PC-9 (cell line): ENCODE data around the gene TSG101. TPM values are rescaled to one million over a fixed set of nuclear protein-coding genes. Genes with fewer than 3 reads are reported as not detected.

Experiments
- BruUV-seq: library from RNA; stranded (reverse); fragments of 400-500 nt; replicated peaks from 2 replicates; lab custom pipeline; 2021; lab: Mats Ljungman, UMichigan
- CTCF ChIA-PET: fragments of 300-600 bp; sonication (Branson Sonifier 250); formaldehyde crosslinking; loops from one replicate; lab custom pipeline; 2022; ENCODE audit warnings: antibody characterized with exemption; lab: Charles Lee
- POLR2A ChIA-PET: fragments of 300-600 bp; sonication (Branson Sonifier 250); formaldehyde crosslinking; loops from one replicate; lab custom pipeline; 2022; ENCODE audit warnings: antibody characterized with exemption; ENCODE audit not compliant: unreplicated experiment; lab: Charles Lee
- DNase-seq, 2 experiments: peaks; one replicate each; pipeline versions ENCODE4 v3.0.0 to v3.0.0-alpha.2; 2015 to 2022; ENCODE audit warnings: mixed read lengths in 1 of 2
- H2AFZ ChIP-seq: fragments of 200-600 bp; sonication (generic); 2 replicates; pipeline ENCODE4 v1.8.1; 2017; ENCODE audit warnings: antibody characterized with exemption
- H3F3A ChIP-seq: fragments of 200-600 bp; sonication (generic); 2 replicates; pipeline ENCODE4 v1.8.1; 2017; ENCODE audit warnings: antibody characterized with exemption, mild to moderate bottlenecking, low read depth; ENCODE audit not compliant: insufficient read depth
- H3K27ac ChIP-seq: fragments of 200-600 bp; sonication (generic); 2 replicates; pipeline ENCODE4 v1.6.1; 2016; ENCODE audit warnings: mixed run types
- H3K27me3 ChIP-seq: fragments of 200-600 bp; sonication (generic); 2 replicates; pipeline ENCODE4 v1.6.1; 2016; ENCODE audit warnings: low read depth, mixed run types; ENCODE audit not compliant: insufficient read depth
- H3K36me3 ChIP-seq: fragments of 200-600 bp; sonication (generic); 2 replicates; pipeline ENCODE4 v1.6.1; 2016; ENCODE audit warnings: low read depth, mixed run types
- H3K4me1 ChIP-seq: fragments of 200-600 bp; sonication (generic); replicated peaks from 2 replicates; pipeline ENCODE4 v1.6.1; 2016; ENCODE audit warnings: mixed run types; ENCODE audit not compliant: insufficient read depth
- H3K4me2 ChIP-seq: fragments of 200-600 bp; sonication (generic); 2 replicates; pipeline ENCODE4 v1.6.1; 2017; ENCODE audit warnings: mixed run types
- H3K4me3 ChIP-seq: fragments of 200-600 bp; sonication (generic); 2 replicates; pipeline ENCODE4 v1.6.1; 2016; ENCODE audit warnings: mixed run types
- H3K79me2 ChIP-seq: fragments of 200-600 bp; sonication (generic); 2 replicates; pipeline ENCODE4 v1.6.1; 2017; ENCODE audit warnings: low read depth, mixed run types
- H3K9me2 ChIP-seq: fragments of 200-600 bp; sonication (generic); 2 replicates; pipeline ENCODE4 v1.8.1; 2017; ENCODE audit warnings: mild to moderate bottlenecking; ENCODE audit not compliant: insufficient read depth
- H3K9me3 ChIP-seq: fragments of 200-600 bp; sonication (generic); 2 replicates; pipeline ENCODE4 v1.8.1; 2016; ENCODE audit warnings: low read depth; ENCODE audit not compliant: insufficient read depth
- H4K20me1 ChIP-seq: fragments of 200-600 bp; sonication (generic); 2 replicates; pipeline ENCODE4 v1.8.1; 2017; ENCODE audit not compliant: insufficient read depth
- CTCF ChIP-seq: fragments of 200-600 bp; sonication (generic); conservative IDR thresholded peaks from 2 replicates; pipeline ENCODE4 v1.6.1; 2017; ENCODE audit warnings: mixed run types, antibody characterized with exemption, mild to moderate bottlenecking, moderate library complexity
- EZH2 ChIP-seq: fragments of 200-600 bp; sonication (generic); IDR thresholded peaks from 2 replicates; pipeline ENCODE4 v1.8.0; 2017; ENCODE audit warnings: antibody characterized with exemption, low read depth
- intact Hi-C: fragments of 100-400 bp; cut with micrococcal nuclease; formaldehyde crosslinking; loops from one replicate; pipeline ENCODE4 v1.10.0; 2022; ENCODE audit not compliant: unreplicated experiment
- total RNA-seq: library from RNA; stranded (reverse); gene quantifications from 2 replicates; pipeline ENCODE4 v1.2.3, GENCODE V29; 2021

The TSG101 gene
- total RNA-seq, 1 experiment from 2014 or later = 97.1 TPM

GRCh38 chr11:18495703-18496102 lies 31.0 kb downstream of the TSG101 start:
- TF ChIP-seq CTCF (no peak), EZH2 (no peak)
- intact Hi-C loops = no loop called here
- no peaks in the 10 kb centered on the region for H4K20me1 ChIP-seq
- no peak overlapping the region for H3K4me2 ChIP-seq
- ChIA-PET CTCF (no interaction called here), POLR2A (no interaction called here)
- H3K4me3 ChIP-seq = no peak overlapping the region
- H3K4me1 ChIP-seq = peaks cover 38% of the 10 kb centered on the region
- no peak overlapping the region for H3K27ac ChIP-seq
- peaks cover 37% of the 10 kb centered on the region for H3K36me3 ChIP-seq
- peaks cover 24% of the 10 kb centered on the region for H3F3A ChIP-seq
- H3K9me2 ChIP-seq = no peaks in the 10 kb centered on the region
- H3K79me2 ChIP-seq = no peaks in the 10 kb centered on the region
- no peaks in the 10 kb centered on the region for H3K9me3 ChIP-seq
- no TSS peak for BruUV-seq
- no peak for DNase-seq
- H3K27me3 ChIP-seq = no peaks in the 10 kb centered on the region
- no peak overlapping the region for H2AFZ ChIP-seq

GRCh38 chr11:18495271-18495670 lies 31.5 kb downstream of the TSG101 start:
- no peak for DNase-seq
- H3K9me3 ChIP-seq = no peaks in the 10 kb centered on the region
- H3K4me3 ChIP-seq = no peak overlapping the region
- H2AFZ ChIP-seq = no peak overlapping the region
- ChIA-PET CTCF (no interaction called here), POLR2A (no interaction called here)
- no TSS peak for BruUV-seq
- intact Hi-C loops = no loop called here
- H3K36me3 ChIP-seq = peaks cover 34% of the 10 kb centered on the region
- H3K79me2 ChIP-seq = no peaks in the 10 kb centered on the region
- H3K4me2 ChIP-seq = no peak overlapping the region
- H3K27me3 ChIP-seq = no peaks in the 10 kb centered on the region
- H3K27ac ChIP-seq = no peak overlapping the region
- peaks cover 28% of the 10 kb centered on the region for H3F3A ChIP-seq
- TF ChIP-seq CTCF = no peak
- no peak for TF ChIP-seq EZH2
- H3K9me2 ChIP-seq = no peaks in the 10 kb centered on the region
- peaks cover 42% of the 10 kb centered on the region for H3K4me1 ChIP-seq
- H4K20me1 ChIP-seq = no peaks in the 10 kb centered on the region

GRCh38 chr11:18493310-18493709 lies 33.4 kb downstream of the TSG101 start:
- Histone ChIP-seq H3K79me2 (no peaks in the 10 kb centered on the region), H3K27me3 (no peaks in the 10 kb centered on the region), H3K4me3 (no peak overlapping the region), H3K9me3 (no peaks in the 10 kb centered on the region), H2AFZ (no peak overlapping the region), H3F3A (peaks cover 32% of the 10 kb centered on the region), H3K4me1 (peaks cover 54% of the 10 kb centered on the region), H3K9me2 (no peaks in the 10 kb centered on the region), H3K36me3 (peaks cover 19% of the 10 kb centered on the region), H3K4me2 (peak overlapping the region; percentile 5), H3K27ac (peak overlapping the region; percentile 19), H4K20me1 (no peaks in the 10 kb centered on the region)
- intact Hi-C loops = loop anchor here (5.0 kb wide), 2 partner anchors 34 to 81 kb away; partner anchors contain the start of genes LDHC and TSG101
- TF ChIP-seq EZH2 (no peak), CTCF (no peak)
- DNase-seq = peak in 1 of 2 experiments; percentile 55
- ChIA-PET CTCF (interaction anchor here (0.5 to 2.3 kb wide), 2 partner anchors 83 to 313 kb away, joined by 5 to 6 read pairs; no protein-coding TSS in a partner anchor), POLR2A (no interaction called here)
- BruUV-seq = no TSS peak
